Fibroblast of lung (primary cell): ENCODE data around the gene TSHZ1. TPM values are rescaled to one million over a fixed set of nuclear protein-coding genes. Genes with fewer than 3 reads are reported as not detected.
A peak's percentile ranks its signal among the peaks of the same experiment; 100 is the strongest.

ENCODE experiments used
- DNase-seq, 2 donors: peaks; one replicate each; pipeline versions ENCODE4 v3.0.0 to v3.0.0-alpha.2; 2010; ENCODE audit warnings: low read depth in 2 of 2
- H2AFZ ChIP-seq: 2 replicates; pipeline ENCODE4 v1.5.1; 2012; ENCODE audit warnings: low read length, control low read depth, inconsistent platforms
- H3K27ac ChIP-seq: 2 replicates; pipeline ENCODE4 v1.5.1; 2011; ENCODE audit warnings: low read length, control low read depth; ENCODE audit not compliant: insufficient read depth
- H3K27me3 ChIP-seq: 2 replicates; pipeline ENCODE4 v1.5.1; 2011; ENCODE audit warnings: mild to moderate bottlenecking, low read length; ENCODE audit not compliant: control insufficient read depth, insufficient read depth
- H3K36me3 ChIP-seq: 2 replicates; pipeline ENCODE4 v1.5.1; 2011; ENCODE audit warnings: low read length; ENCODE audit not compliant: control insufficient read depth, insufficient read depth
- H3K4me1 ChIP-seq: 2 replicates; pipeline ENCODE4 v1.5.1; 2011; ENCODE audit warnings: low read length; ENCODE audit not compliant: control insufficient read depth, insufficient read depth; ENCODE audit errors: extremely low read depth
- H3K4me2 ChIP-seq: 2 replicates; pipeline ENCODE4 v1.5.1; 2011; ENCODE audit warnings: low read length, control low read depth; ENCODE audit not compliant: insufficient read depth; ENCODE audit errors: extremely low read depth
- H3K4me3 ChIP-seq, 4 experiments: fragments of 200-600 bp in 1 of 4; sonication (generic) in 1 of 4; replicated peaks in 1 of 4; 2 replicates each; pipeline ENCODE4 v1.5.1; 2011 to 2016; ENCODE audit warnings: low read length in 4 of 4, low read depth in 3 of 4, mild to moderate bottlenecking in 3 of 4, control low read depth in 2 of 4, inconsistent platforms in 1 of 4, mixed read lengths in 1 of 4; ENCODE audit not compliant: insufficient read depth in 1 of 4; ENCODE audit errors: control extremely low read depth in 1 of 4
- H3K79me2 ChIP-seq: 2 replicates; pipeline ENCODE4 v1.5.1; 2012; ENCODE audit warnings: mild to moderate bottlenecking, low read length, inconsistent platforms; ENCODE audit not compliant: control insufficient read depth, insufficient read depth
- H3K9ac ChIP-seq: 2 replicates; pipeline ENCODE4 v1.5.1; 2011; ENCODE audit warnings: mild to moderate bottlenecking, low read length, control low read depth; ENCODE audit not compliant: insufficient read depth
- H3K9me3 ChIP-seq: 2 replicates; pipeline ENCODE4 v1.5.1; 2012; ENCODE audit warnings: low read depth, low read length; ENCODE audit not compliant: control insufficient read depth, insufficient read depth
- H4K20me1 ChIP-seq: 2 replicates; pipeline ENCODE4 v1.5.1; 2011; ENCODE audit warnings: low read length; ENCODE audit not compliant: control insufficient read depth, insufficient read depth; ENCODE audit errors: extremely low read depth
- EZH2 ChIP-seq: IDR thresholded peaks from 2 replicates; pipeline ENCODE4 v1.5.1; 2012; ENCODE audit warnings: low read length, control low read depth, mild to moderate bottlenecking; ENCODE audit errors: missing control alignments
- polyA plus RNA-seq, 2 donors: library from polyadenylated mRNA; depleted of rRNA in 1 of 2; stranded (reverse) in 1 of 2; unstranded in 1 of 2; fragments of >200 nt; gene quantifications; 2 replicates each; pipeline ENCODE4 v1.2.1, GENCODE V29; 2011 to 2012; ENCODE audit warnings: missing spikeins in 1 of 2
- total RNA-seq: library from RNA; depleted of rRNA; stranded (reverse); fragments of >200 nt; gene quantifications from 2 replicates; pipeline ENCODE4 v1.2.1, GENCODE V29; 2014
- TF ChIP-seq, protein P1 (sequence below), 2 donors: IDR thresholded peaks in 1 of 2; conservative IDR thresholded peaks in 1 of 2; 1 replicate in 1 of 2; 2 replicates in 1 of 2; pipeline ENCODE4 v1.5.1; 2011 to 2012; ENCODE audit warnings: low read length in 2 of 2, control low read depth in 1 of 2, inconsistent platforms in 1 of 2, low read depth in 1 of 2, mild to moderate bottlenecking in 1 of 2

The TSHZ1 gene
- total and polyA plus RNA-seq, 2 donors (not counting 1 experiment from before 2014, with no cell fraction given) = 4.3 TPM

DNA sequence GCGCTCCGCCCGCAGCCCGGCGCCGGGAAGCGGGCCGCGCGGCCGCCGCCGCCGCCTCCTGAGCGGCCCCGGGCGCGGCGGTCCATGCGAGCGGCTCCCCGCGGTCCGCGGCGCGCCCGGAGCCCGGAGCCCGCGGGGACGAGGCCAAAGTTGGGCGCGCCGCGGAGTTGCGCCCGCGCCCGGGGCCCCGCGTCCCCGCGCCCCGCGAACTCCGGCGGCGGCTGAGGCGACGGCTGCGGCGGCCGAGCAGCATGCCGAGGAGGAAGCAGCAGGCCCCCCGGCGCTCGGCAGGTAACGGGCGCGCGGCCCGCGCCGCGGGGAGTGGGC lies 992 bp downstream of the TSHZ1 start:
- H3K4me3 ChIP-seq = peak overlapping the region in 3 of 4 experiments; percentile 56 to 72 (median 67)
- no peak overlapping the region for H2AFZ ChIP-seq
- H3K4me1 ChIP-seq = peaks cover 14% of the 10 kb centered on the region
- TF ChIP-seq, protein P1, sequence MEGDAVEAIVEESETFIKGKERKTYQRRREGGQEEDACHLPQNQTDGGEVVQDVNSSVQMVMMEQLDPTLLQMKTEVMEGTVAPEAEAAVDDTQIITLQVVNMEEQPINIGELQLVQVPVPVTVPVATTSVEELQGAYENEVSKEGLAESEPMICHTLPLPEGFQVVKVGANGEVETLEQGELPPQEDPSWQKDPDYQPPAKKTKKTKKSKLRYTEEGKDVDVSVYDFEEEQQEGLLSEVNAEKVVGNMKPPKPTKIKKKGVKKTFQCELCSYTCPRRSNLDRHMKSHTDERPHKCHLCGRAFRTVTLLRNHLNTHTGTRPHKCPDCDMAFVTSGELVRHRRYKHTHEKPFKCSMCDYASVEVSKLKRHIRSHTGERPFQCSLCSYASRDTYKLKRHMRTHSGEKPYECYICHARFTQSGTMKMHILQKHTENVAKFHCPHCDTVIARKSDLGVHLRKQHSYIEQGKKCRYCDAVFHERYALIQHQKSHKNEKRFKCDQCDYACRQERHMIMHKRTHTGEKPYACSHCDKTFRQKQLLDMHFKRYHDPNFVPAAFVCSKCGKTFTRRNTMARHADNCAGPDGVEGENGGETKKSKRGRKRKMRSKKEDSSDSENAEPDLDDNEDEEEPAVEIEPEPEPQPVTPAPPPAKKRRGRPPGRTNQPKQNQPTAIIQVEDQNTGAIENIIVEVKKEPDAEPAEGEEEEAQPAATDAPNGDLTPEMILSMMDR (conservative IDR thresholded peaks at IDR 0.05 in 1 of 2, IDR thresholded peaks at IDR 0.05 in 1 of 2; ENCODE audit: low read depth in 1 of 2, low read length in 2 of 2) = no peak
- no peak for TF ChIP-seq EZH2
- no peaks in the 10 kb centered on the region for H3K9me3 ChIP-seq
- H3K27ac ChIP-seq = peak overlapping the region; percentile 12
- no peaks in the 10 kb centered on the region for H3K36me3 ChIP-seq
- no peaks in the 10 kb centered on the region for H3K27me3 ChIP-seq
- H3K9ac ChIP-seq = peak overlapping the region; percentile 68
- H3K4me2 ChIP-seq = peak overlapping the region; percentile 94
- H4K20me1 ChIP-seq = no peaks in the 10 kb centered on the region
- DNase-seq = no peak
- peaks cover 51% of the 10 kb centered on the region for H3K79me2 ChIP-seq

- peak in 1 of 2 donors; percentile 54 for DNase-seq
- Histone ChIP-seq H3K4me1 (peaks cover 10% of the 10 kb centered on the region), H3K9ac (peak overlapping the region; percentile 68), H3K9me3 (no peaks in the 10 kb centered on the region), H2AFZ (no peak overlapping the region), H3K36me3 (no peaks in the 10 kb centered on the region), H3K4me3 (peak overlapping the region; percentile 56 to 73 (median 70)), H3K79me2 (peaks cover 47% of the 10 kb centered on the region), H4K20me1 (no peaks in the 10 kb centered on the region), H3K4me2 (peak overlapping the region; percentile 94), H3K27ac (peak overlapping the region; percentile 12), H3K27me3 (no peaks in the 10 kb centered on the region)
- TF ChIP-seq EZH2 = no peak
- TF ChIP-seq, protein P1 (conservative IDR thresholded peaks at IDR 0.05 in 1 of 2, IDR thresholded peaks at IDR 0.05 in 1 of 2; ENCODE audit: low read depth in 1 of 2, low read length in 2 of 2) = no peak
Observed at GRCh38 chr18:75211953-75212750, 1.6 kb downstream of the TSHZ1 start.

DNA sequence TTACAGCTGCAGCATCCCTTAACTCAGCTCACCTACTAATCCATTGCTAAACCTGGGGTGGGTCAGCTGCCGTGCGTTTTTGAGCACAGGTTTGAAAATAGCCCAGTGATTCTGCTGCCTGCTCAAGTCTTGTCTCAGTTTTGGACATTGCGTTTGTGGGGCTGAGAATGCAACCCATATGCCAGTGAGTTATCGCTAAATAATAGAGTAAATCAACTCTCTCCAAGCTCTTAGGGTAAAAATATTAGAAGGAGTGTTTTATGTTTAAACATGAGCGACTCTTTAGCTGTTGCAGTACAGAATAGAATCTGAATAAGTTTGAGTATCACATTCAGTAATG lies 2.1 kb downstream of the TSHZ1 start:
- TF ChIP-seq, protein P1 (conservative IDR thresholded peaks at IDR 0.05 in 1 of 2, IDR thresholded peaks at IDR 0.05 in 1 of 2; ENCODE audit: low read depth in 1 of 2, low read length in 2 of 2) = no peak
- H3K79me2 ChIP-seq = peaks cover 41% of the 10 kb centered on the region
- H3K9me3 ChIP-seq = no peaks in the 10 kb centered on the region
- no peak overlapping the region for H3K9ac ChIP-seq
- peaks cover 10% of the 10 kb centered on the region for H3K4me1 ChIP-seq
- peak overlapping the region; percentile 94 for H3K4me2 ChIP-seq
- peak overlapping the region; percentile 56 to 73 (median 70) for H3K4me3 ChIP-seq
- H3K36me3 ChIP-seq = no peaks in the 10 kb centered on the region
- no peaks in the 10 kb centered on the region for H4K20me1 ChIP-seq
- H2AFZ ChIP-seq = no peak overlapping the region
- no peaks in the 10 kb centered on the region for H3K27me3 ChIP-seq
- H3K27ac ChIP-seq = no peak overlapping the region
- no peak for DNase-seq
